ENCODE data around the gene SBK1.
A peak's percentile ranks its signal among the peaks of the same experiment; 100 is the strongest.
"Not testable (repeated sequence)": the region's sequence is repeated elsewhere in the genome, so short reads cannot be mapped to it uniquely, and the experiment has no call there.

Gene SBK1

GRCh38 chr16:28307936-28308335 is 15.6 kb downstream of the SBK1 start:
- no peak for DNase-seq

GRCh38 chr16:28308794-28309584 is 16.7 kb downstream of the SBK1 start:
- no peak for DNase-seq

- no peak for DNase-seq
These were observed 17.5 kb downstream of the SBK1 start for GRCh38 chr16:28309811-28310311.

DNA sequence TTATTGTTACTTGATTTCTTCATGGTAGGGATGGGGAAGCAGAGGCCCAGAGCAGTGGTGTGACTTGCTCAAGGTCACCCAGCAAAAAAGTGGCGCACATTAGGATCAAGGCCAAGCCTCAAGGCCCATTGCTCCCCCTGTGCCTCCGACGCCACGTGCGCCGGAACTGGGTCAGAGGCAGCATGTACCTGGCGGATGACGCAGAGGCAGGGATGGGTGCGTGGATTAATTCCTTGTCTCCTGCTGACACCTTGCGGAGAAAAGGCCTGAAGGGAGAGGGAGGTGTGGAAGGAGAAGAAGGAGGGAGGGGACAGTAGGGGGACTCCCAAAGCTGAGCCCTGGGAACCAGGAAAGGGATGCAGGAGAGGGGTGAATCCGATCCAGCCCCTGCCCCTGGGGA is 18.5 kb downstream of the SBK1 start:
- no peak for DNase-seq

- DNase-seq, result no peak
These were observed 19.1 kb downstream of the SBK1 start for GRCh38 chr16:28311413-28311812.

GRCh38 chr16:28311913-28312312 is 19.6 kb downstream of the SBK1 start:
- no peak for DNase-seq

GRCh38 chr16:28312327-28312726 is 20.0 kb downstream of the SBK1 start:
- no peak for DNase-seq

- no peak for DNase-seq
These were observed 21.3 kb downstream of the SBK1 start for GRCh38 chr16:28313587-28313986.

DNA sequence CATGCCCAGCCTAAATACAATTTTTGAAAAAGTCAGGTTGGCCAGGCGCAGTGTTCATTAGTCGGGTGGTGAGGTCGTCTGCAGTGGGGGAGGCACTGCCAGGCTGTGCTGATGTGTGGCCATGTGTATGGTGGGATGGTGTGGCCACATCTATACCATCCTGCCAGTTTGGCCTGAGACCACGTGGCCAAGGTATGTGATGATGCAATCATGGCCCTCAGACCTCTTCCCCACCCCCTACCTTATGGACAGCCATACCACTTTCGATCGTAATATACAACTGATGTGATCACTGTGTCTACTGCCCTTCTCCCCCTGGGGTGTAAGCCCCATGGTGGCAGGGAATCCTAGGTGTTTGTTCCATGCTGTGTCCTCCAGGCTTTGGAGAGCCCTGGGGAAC is 23.7 kb downstream of the SBK1 start:
- no peak for DNase-seq

- DNase-seq, result peak; percentile 47
These were observed 24.9 kb downstream of the SBK1 start for GRCh38 chr16:28317040-28317880.

- no peak for DNase-seq
These were observed 25.9 kb downstream of the SBK1 start for GRCh38 chr16:28318042-28318744.

DNA sequence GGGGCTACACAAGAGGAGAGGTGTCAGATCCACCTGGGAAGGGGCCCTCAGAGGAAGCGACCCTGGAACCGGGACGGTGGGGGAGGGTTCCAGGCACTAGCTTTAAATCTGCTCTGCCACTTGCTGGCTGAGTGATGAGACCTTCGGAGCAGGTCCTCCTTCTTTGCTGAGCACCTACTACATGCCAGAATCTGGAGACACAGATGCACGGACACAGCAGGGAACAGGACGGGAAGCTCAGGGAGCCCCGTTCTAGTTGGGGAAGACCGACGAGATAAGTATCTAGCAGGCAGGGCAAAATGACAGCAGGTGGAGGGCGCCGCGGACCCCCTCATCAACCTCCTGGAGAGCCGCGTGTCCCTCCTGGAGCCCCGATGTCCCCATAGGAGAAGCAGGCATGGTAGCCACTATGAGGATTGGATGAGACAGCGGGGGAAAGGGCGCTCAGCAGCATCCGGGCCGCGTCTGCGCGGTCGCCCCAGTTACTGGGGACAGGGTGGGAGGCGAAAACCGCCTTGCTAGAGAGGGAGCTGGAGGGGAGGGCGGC is 27.2 kb downstream of the SBK1 start:
- DNase-seq, result no peak

GRCh38 chr16:28320023-28320561 is 27.8 kb downstream of the SBK1 start:
- DNase-seq, result no peak

- no peak for DNase-seq
These were observed 28.4 kb downstream of the SBK1 start for GRCh38 chr16:28320741-28321140.

DNA sequence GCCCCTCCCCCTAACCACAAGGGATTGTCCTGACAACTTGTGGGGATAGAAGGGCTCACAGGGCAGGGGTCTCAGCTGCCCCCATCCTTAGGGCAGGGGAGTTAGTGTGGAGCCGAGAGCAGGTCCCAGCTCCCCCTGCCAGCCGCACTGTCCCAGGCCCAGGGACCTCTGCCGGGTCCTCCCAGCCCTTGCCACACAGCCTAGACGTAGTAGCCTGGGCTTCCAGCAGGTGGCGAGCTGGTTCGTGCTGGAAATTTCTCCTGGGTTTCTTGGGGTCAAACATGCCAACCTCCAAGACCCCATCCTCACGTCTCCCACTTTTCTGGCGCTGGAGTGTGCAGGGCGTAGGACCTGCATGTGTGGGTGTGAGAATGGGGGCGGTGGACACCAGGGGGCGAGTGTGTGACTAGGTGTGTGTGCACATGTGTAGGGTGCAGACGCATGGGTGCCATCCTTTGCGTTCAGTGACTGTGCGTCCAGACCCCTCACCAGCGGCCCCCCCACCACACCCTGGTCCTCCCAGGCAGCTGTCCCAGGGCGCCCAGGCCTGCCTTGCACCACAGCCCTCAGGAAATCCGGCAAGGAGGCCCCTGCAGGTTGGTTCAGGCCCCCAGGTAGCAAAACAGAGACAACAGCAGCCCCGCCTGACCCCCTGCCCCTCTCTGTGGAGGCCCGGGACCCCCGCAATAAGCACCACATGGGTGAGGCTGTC is 29.5 kb downstream of the SBK1 start:
- DNase-seq, result peak; percentile 11

DNA sequence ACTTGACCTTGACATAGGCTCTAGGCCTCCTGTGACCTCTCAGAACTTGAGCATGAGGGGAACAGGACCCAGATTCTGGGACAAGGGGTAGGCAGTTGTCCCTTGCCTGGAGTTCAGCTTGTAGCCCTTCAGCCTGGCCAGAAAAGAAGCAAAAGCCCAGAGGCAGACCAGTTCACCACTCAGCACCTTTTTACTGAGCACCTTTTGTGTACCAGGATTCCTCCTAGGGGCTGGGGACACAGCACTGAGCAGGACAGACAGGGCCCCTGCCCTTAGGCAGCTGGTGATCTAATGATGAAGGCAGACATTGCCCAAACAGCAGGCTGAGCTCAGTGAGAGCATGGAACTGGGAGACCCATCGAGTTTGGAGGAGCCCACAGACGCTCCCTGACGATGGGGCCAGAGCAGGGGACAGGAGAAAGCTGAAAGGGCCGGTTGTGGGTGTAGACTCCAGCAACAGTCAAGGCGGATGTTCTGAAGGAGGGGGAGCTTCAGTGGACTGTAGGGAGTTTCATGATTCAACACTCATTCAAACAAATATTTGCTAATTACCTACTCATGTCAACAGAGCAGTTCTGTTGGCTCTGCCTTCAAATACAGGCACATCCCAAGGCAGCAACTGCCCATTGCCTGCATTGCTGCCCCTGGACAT is 32.0 kb downstream of the SBK1 start:
- no peak for DNase-seq

DNA sequence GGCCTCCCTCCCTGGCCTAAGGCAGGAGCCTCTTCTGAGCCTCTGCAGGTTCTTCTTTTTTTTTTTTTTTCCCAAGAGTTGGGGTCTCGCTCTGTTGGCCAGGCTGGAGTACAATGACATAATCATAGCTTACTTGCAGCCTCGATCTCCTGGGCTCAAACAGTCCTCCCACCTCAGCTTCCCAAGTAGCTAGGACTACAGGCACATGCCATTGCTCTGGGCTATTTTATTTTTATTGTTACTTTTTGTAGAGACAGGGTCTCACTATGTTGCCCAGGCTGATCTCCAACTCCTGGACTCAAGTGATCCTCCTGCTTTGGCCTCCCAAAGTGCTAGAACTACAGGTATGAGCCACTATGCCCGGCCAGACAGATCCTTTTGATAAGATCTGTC is 32.6 kb downstream of the SBK1 start:
- DNase-seq, result no peak

- DNase-seq, result peak; percentile 15
These were observed 34.7 kb downstream of the SBK1 start for GRCh38 chr16:28326881-28327610.

DNA sequence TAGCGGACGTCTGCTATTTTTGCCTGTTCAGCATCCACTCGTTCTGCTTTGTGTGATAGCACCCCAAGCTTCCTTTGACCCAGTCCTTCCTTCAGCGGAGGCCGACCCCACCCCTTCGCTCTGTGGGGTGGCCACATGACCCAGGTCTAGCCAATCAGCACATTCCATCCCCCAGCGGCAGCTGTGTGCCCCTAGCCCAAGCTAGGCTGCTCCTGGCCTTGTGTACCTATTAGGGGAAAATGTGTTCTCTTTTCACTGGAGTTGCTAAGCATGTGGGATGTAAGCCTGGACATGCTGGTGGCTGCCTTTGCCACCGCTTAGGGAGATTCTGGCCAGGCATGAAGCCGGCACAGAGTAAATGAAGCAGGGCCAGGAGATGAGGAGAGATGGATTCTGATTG is 37.9 kb downstream of the SBK1 start:
- DNase-seq, result not testable (repeated sequence)

- DNase-seq, result not testable (repeated sequence)
These were observed 38.7 kb downstream of the SBK1 start for GRCh38 chr16:28330981-28331380.
